Trophoblast cell (in vitro differentiated cells and primary cell): ENCODE data around the gene EVPLL.
"Not testable (repeated sequence)": the region's sequence is repeated elsewhere in the genome, so short reads cannot be mapped to it uniquely, and the experiment has no call there.

Experiments
- DNase-seq, 2 donors: peaks; one replicate each; pipeline ENCODE4 v3.0.0-alpha.2; 2016
- H2AFZ ChIP-seq: 2 replicates; pipeline ENCODE4 v1.6.1; 2013; ENCODE audit warnings: low read length, moderate library complexity, mild to moderate bottlenecking; ENCODE audit not compliant: insufficient read depth, poor library complexity
- H2AK5ac ChIP-seq: 2 replicates; pipeline ENCODE4 v1.6.1; 2013; ENCODE audit warnings: mild to moderate bottlenecking, low read length
- H2BK120ac ChIP-seq: 2 replicates; pipeline ENCODE4 v1.6.1; 2013; ENCODE audit warnings: low read length, mild to moderate bottlenecking, moderate library complexity; ENCODE audit not compliant: insufficient read depth, poor library complexity
- H2BK12ac ChIP-seq: 2 replicates; pipeline ENCODE4 v1.6.1; 2013; ENCODE audit warnings: mild to moderate bottlenecking, low read length, moderate library complexity
- H2BK5ac ChIP-seq: 2 replicates; pipeline ENCODE4 v1.6.1; 2013; ENCODE audit warnings: low read length, low read depth, moderate library complexity, mild to moderate bottlenecking; ENCODE audit not compliant: poor library complexity
- H3K14ac ChIP-seq: 2 replicates; pipeline ENCODE4 v1.6.1; 2013; ENCODE audit warnings: mild to moderate bottlenecking, low read length
- H3K18ac ChIP-seq: 2 replicates; pipeline ENCODE4 v1.6.1; 2013; ENCODE audit warnings: mild to moderate bottlenecking, low read length
- H3K23ac ChIP-seq: 2 replicates; pipeline ENCODE4 v1.6.1; 2013; ENCODE audit warnings: low read length
- H3K27ac ChIP-seq: 2 replicates; pipeline ENCODE4 v1.5.1; 2013; ENCODE audit warnings: low read depth, mild to moderate bottlenecking, inconsistent platforms, low read length, moderate library complexity
- H3K27me3 ChIP-seq: 2 replicates; pipeline ENCODE4 v1.6.1; 2013; ENCODE audit warnings: inconsistent platforms, mild to moderate bottlenecking, low read length, moderate library complexity; ENCODE audit not compliant: insufficient read depth
- H3K36me3 ChIP-seq, 2 experiments: 1 replicate in 1 of 2; 2 replicates in 1 of 2; pipeline ENCODE4 v1.6.1; 2013; ENCODE audit warnings: low read length in 2 of 2, mild to moderate bottlenecking in 2 of 2, moderate library complexity in 1 of 2; ENCODE audit not compliant: insufficient read depth in 2 of 2, control insufficient read depth in 1 of 2
- H3K4ac ChIP-seq: 2 replicates; pipeline ENCODE4 v1.6.1; 2013; ENCODE audit warnings: low read depth, mild to moderate bottlenecking, low read length, moderate library complexity
- H3K4me1 ChIP-seq, 2 experiments: 1 replicate in 1 of 2; 2 replicates in 1 of 2; pipeline ENCODE4 v1.6.1; 2013; ENCODE audit warnings: low read length in 2 of 2, mild to moderate bottlenecking in 2 of 2, moderate library complexity in 1 of 2; ENCODE audit not compliant: insufficient read depth in 2 of 2, control insufficient read depth in 1 of 2
- H3K4me2 ChIP-seq: 2 replicates; pipeline ENCODE4 v1.6.1; 2013; ENCODE audit warnings: inconsistent platforms, mild to moderate bottlenecking, low read length, moderate library complexity
- H3K4me3 ChIP-seq: 2 replicates; pipeline ENCODE4 v1.5.1; 2013; ENCODE audit warnings: mild to moderate bottlenecking, low read depth, low read length, inconsistent platforms
- H3K79me1 ChIP-seq: one replicate; pipeline ENCODE4 v1.6.1; 2013; ENCODE audit warnings: low read length
- H3K79me2 ChIP-seq: 2 replicates; pipeline ENCODE4 v1.6.1; 2013; ENCODE audit warnings: low read length, mild to moderate bottlenecking; ENCODE audit not compliant: control insufficient read depth, insufficient read depth, poor library complexity
- H3K9ac ChIP-seq: 2 replicates; pipeline ENCODE4 v1.6.1; 2013; ENCODE audit warnings: mild to moderate bottlenecking, low read length
- H3K9me3 ChIP-seq: 2 replicates; pipeline ENCODE4 v1.6.1; 2013; ENCODE audit warnings: low read depth, mild to moderate bottlenecking, control low read depth, inconsistent platforms, low read length; ENCODE audit not compliant: insufficient read depth
- H4K12ac ChIP-seq: 2 replicates; pipeline ENCODE4 v1.6.1; 2013; ENCODE audit warnings: low read depth, mild to moderate bottlenecking, low read length, moderate library complexity
- H4K8ac ChIP-seq: 2 replicates; pipeline ENCODE4 v1.6.1; 2013; ENCODE audit warnings: low read depth, mild to moderate bottlenecking, low read length, moderate library complexity
- H4K91ac ChIP-seq: one replicate; pipeline ENCODE4 v1.6.1; 2013; ENCODE audit warnings: low read depth, mild to moderate bottlenecking, low read length, moderate library complexity
- WGBS: extraction: QIAGEN DNeasy Blood & Tissue Kit; methylation state at CpG from one replicate; pipeline ENCODE4 v1.1.7; 2013; ENCODE audit warnings: missing lambda C conversion rate; ENCODE audit not compliant: insufficient read length, insufficient coverage; ENCODE audit errors: extremely low coverage; 5-methylcytosine and 5-hydroxymethylcytosine counted together

Gene EVPLL

GRCh38 chr17:18411377-18411864 is 33.8 kb downstream of the EVPLL start:
- peak overlapping the region; percentile 92 for H3K14ac ChIP-seq
- no CpG with 5 or more reads among the region's 25 CpGs for WGBS
- peak overlapping the region; percentile 84 for H3K18ac ChIP-seq
- peak overlapping the region; percentile 42 for H3K4me2 ChIP-seq
- H2BK12ac ChIP-seq, H3K79me1 ChIP-seq, H3K9me3 ChIP-seq, H3K36me3 ChIP-seq, H3K79me2 ChIP-seq, H2BK120ac ChIP-seq, H2AK5ac ChIP-seq, H3K23ac ChIP-seq, H3K27me3 ChIP-seq, H3K4me1 ChIP-seq: not testable (repeated sequence)
- H4K12ac ChIP-seq: peak overlapping the region; percentile 94
- peak overlapping the region; percentile 81 for H3K4me3 ChIP-seq
- H3K27ac ChIP-seq: peak overlapping the region; percentile 97
- peak overlapping the region; percentile 89 for H2BK5ac ChIP-seq
- peak overlapping the region; percentile 88 for H3K9ac ChIP-seq
- H2AFZ ChIP-seq: peak overlapping the region; percentile 8
- peak overlapping the region; percentile 4 for H3K4ac ChIP-seq
- peak overlapping the region; percentile 93 for H4K8ac ChIP-seq
- peak overlapping the region; percentile 98 for H4K91ac ChIP-seq
- peak in 1 of 2 donors; percentile 14 for DNase-seq

- H3K27me3 ChIP-seq, H3K23ac ChIP-seq, H2BK120ac ChIP-seq, H3K4me1 ChIP-seq, H3K18ac ChIP-seq, H3K14ac ChIP-seq, H2BK5ac ChIP-seq, H4K12ac ChIP-seq, H3K79me1 ChIP-seq, H2AFZ ChIP-seq, H3K4me2 ChIP-seq, H3K4ac ChIP-seq, H4K91ac ChIP-seq, H4K8ac ChIP-seq, DNase-seq, H3K79me2 ChIP-seq, H3K27ac ChIP-seq, H3K9ac ChIP-seq, H3K4me3 ChIP-seq, H2BK12ac ChIP-seq, H2AK5ac ChIP-seq, H3K36me3 ChIP-seq, H3K9me3 ChIP-seq: not testable (repeated sequence)
- WGBS: no CpG with 5 or more reads among the region's 32 CpGs
Observed at GRCh38 chr17:18412001-18412538, 34.5 kb downstream of the EVPLL start.

DNA sequence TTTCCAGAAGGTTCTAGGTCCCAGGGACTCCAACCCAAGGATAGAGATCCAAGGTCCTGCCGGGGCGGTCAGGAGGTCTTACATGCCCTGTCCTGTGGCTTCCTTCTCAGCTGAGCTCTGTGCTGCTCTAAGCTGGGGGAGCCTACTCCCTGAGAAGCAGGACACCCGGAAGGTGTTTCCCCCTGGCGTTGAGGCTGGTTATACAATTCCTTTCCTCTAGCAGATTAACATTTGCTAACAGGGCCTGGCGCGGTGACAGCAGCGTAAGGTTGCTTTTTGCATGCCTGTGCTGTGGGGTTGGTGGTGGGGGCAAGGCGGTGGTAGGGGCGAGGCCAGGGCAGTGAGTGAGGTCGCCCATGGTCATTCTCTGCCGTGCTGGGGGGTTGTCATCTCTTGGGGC is 43.9 kb downstream of the EVPLL start:
- H3K27ac ChIP-seq, H3K4me1 ChIP-seq, H2AK5ac ChIP-seq, H3K9me3 ChIP-seq, H3K23ac ChIP-seq, H3K4me3 ChIP-seq, H2BK5ac ChIP-seq, H3K79me1 ChIP-seq, H3K36me3 ChIP-seq, DNase-seq, H3K27me3 ChIP-seq, H3K4ac ChIP-seq, H4K12ac ChIP-seq, H3K18ac ChIP-seq, H3K14ac ChIP-seq, H3K4me2 ChIP-seq, H2BK12ac ChIP-seq, H2BK120ac ChIP-seq, H3K9ac ChIP-seq, H4K8ac ChIP-seq, H2AFZ ChIP-seq, H3K79me2 ChIP-seq, H4K91ac ChIP-seq: not testable (repeated sequence)
- WGBS: no CpG with 5 or more reads among the region's 11 CpGs

GRCh38 chr17:18422464-18422863 is 44.9 kb downstream of the EVPLL start:
- H3K9me3 ChIP-seq, H3K9ac ChIP-seq, H3K27me3 ChIP-seq, H3K18ac ChIP-seq, H3K4me3 ChIP-seq, H4K91ac ChIP-seq, H3K79me1 ChIP-seq, H3K4ac ChIP-seq, H3K36me3 ChIP-seq, H2BK120ac ChIP-seq, H3K4me1 ChIP-seq, H2AFZ ChIP-seq, H3K23ac ChIP-seq, H2BK12ac ChIP-seq, H2AK5ac ChIP-seq, H4K12ac ChIP-seq, H3K14ac ChIP-seq, H2BK5ac ChIP-seq, H3K27ac ChIP-seq, H3K4me2 ChIP-seq, H3K79me2 ChIP-seq, H4K8ac ChIP-seq, DNase-seq: not testable (repeated sequence)
- WGBS: no CpG with 5 or more reads among the region's 6 CpGs
